GM21515 (cell line): ENCODE results near the gene FUCA1.
"Not testable (repeated sequence)": the region's sequence is repeated elsewhere in the genome, so short reads cannot be mapped to it uniquely, and the experiment has no call there.

Experiments
- ATAC-seq: cut with Tn5 transposase; IDR thresholded peaks from one replicate; pipeline ENCODE4 v1.9.1; 2021; ENCODE audit not compliant: unreplicated experiment

Gene FUCA1

GRCh38 chr1:23867895-23868556 is at the start of gene FUCA1:
Gene FUCA1, minus strand, starts transcription at chr1:23868290. Its CDS starts 4 bp downstream, at chr1:23868286.
- peak; percentile 91 for ATAC-seq

GRCh38 chr1:23916209-23917131 is 48.4 kb upstream of the FUCA1 start:
- peak; percentile 54 for ATAC-seq

- ATAC-seq, result no peak
These were observed 47.4 kb upstream of the FUCA1 start for GRCh38 chr1:23915466-23915865.

- ATAC-seq, result no peak
These were observed 46.8 kb upstream of the FUCA1 start for GRCh38 chr1:23914921-23915320.

- no peak for ATAC-seq
These were observed 45.3 kb upstream of the FUCA1 start, which contains the start of gene CNR2 for GRCh38 chr1:23913212-23913880. Gene CNR2, minus strand, starts transcription at chr1:23913362. Its CDS starts 37,745 bp downstream, at chr1:23875617.

- ATAC-seq, result no peak
These were observed 43.8 kb upstream of the FUCA1 start for GRCh38 chr1:23911921-23912320.

- ATAC-seq, result no peak
These were observed 42.6 kb upstream of the FUCA1 start for GRCh38 chr1:23910553-23911246.

GRCh38 chr1:23910144-23910543 is 42.1 kb upstream of the FUCA1 start:
- no peak for ATAC-seq

GRCh38 chr1:23909412-23909811 is 41.3 kb upstream of the FUCA1 start:
- no peak for ATAC-seq

- no peak for ATAC-seq
These were observed 40.6 kb upstream of the FUCA1 start for GRCh38 chr1:23908453-23909341.

- no peak for ATAC-seq
These were observed 38.6 kb upstream of the FUCA1 start for GRCh38 chr1:23906731-23907130.

- no peak for ATAC-seq
These were observed 37.5 kb upstream of the FUCA1 start for GRCh38 chr1:23905461-23906025.

GRCh38 chr1:23904748-23905357 is 36.8 kb upstream of the FUCA1 start:
- no peak for ATAC-seq

GRCh38 chr1:23903754-23904153 is 35.7 kb upstream of the FUCA1 start:
- ATAC-seq, result no peak

- no peak for ATAC-seq
These were observed 34.5 kb upstream of the FUCA1 start for GRCh38 chr1:23902321-23903278.

- not testable (repeated sequence) for ATAC-seq
These were observed 31.9 kb upstream of the FUCA1 start for GRCh38 chr1:23900017-23900416.

GRCh38 chr1:23899070-23899469 is 31.0 kb upstream of the FUCA1 start:
- ATAC-seq, result no peak

- ATAC-seq, result no peak
These were observed 29.0 kb upstream of the FUCA1 start for GRCh38 chr1:23897083-23897482.
